Measurements from ENCODE around the gene ST8SIA1. TPM values are rescaled to one million over a fixed set of nuclear protein-coding genes. Genes with fewer than 3 reads are reported as not detected.

The ST8SIA1 gene
- total and polyA plus RNA-seq, 2 donors, result 1.6 to 2.3 TPM

GRCh38 chr12:22229652-22230279 is 104.7 kb downstream of the ST8SIA1 start:
- whole genome bisulfite sequencing, result 96% methylated on average over 2 of the region's 2 CpGs

DNA sequence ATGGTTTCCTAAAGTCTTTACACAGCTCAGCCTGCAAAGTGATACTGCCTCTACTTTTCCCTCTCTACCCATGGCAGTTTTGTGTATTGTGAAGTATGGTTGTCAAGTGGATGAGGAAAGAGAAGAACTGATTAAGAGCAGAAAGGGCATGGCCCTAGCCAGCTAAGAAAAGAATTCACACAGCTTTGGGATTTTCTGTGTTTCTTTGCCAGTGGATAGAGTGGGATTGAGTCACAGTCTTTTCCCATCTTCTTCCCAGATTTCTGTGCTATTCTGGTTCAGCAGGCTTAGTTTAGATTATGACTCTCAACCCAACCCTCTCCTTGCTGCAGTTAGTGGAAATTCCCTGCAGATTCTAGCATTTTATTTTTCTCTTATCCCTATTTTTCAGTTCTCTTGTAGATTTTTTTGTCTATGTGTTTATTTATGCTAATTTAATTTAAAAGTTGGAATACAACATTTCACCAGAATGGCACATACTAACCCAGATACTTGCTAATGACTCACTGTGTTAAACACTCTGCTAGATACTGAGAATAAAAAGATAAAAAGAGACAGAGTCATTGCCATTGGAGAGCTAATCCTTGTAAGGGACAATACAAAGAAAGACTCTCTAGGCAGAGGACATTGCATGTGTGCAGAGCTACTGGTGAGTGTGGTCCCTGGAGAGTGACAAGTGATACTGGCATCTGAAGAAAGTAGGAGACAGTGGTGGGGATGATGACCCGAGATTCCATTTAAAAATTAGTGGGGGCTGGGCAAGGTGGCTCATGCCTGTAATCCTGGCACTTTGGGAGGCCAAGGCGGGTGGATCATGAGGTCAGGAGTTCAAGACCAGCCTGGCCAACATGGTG is 106.3 kb downstream of the ST8SIA1 start:
- Histone ChIP-seq H3K27me3 (ENCODE audit: control insufficient read depth in 2 of 2, insufficient read depth in 1 of 2, low read length in 1 of 2) (no peaks in the 10 kb centered on the region), H3K9me3 (ENCODE audit: control insufficient read depth in 2 of 2, insufficient read depth in 1 of 2, low read length in 1 of 2) (no peaks in the 10 kb centered on the region), H3K27ac (ENCODE audit: low read depth in 1 of 2, low read length in 1 of 2) (no peak overlapping the region), H3K36me3 (ENCODE audit: control insufficient read depth in 2 of 2, insufficient read depth in 2 of 2, low read length in 1 of 2) (no peaks in the 10 kb centered on the region), H3K4me1 (ENCODE audit: control insufficient read depth in 2 of 2, insufficient read depth in 2 of 2, low read length in 2 of 2) (no peaks in the 10 kb centered on the region), H3K4me3 (ENCODE audit: low read length in 2 of 2) (no peak overlapping the region)
- DNase-seq (ENCODE audit: low read depth in 6 of 9, low spot score in 9 of 9), result no peak
- WGBS, result 83% methylated on average over 2 of the region's 2 CpGs

More at GRCh38 chr12:22229652-22230279, 104.7 kb downstream of the ST8SIA1 start:
- Histone ChIP-seq H3K4me3 (ENCODE audit: low read length in 2 of 2) (no peak overlapping the region), H3K9me3 (ENCODE audit: control insufficient read depth in 2 of 2, insufficient read depth in 1 of 2, low read length in 1 of 2) (no peaks in the 10 kb centered on the region), H3K4me1 (ENCODE audit: control insufficient read depth in 2 of 2, insufficient read depth in 2 of 2, low read length in 2 of 2) (no peaks in the 10 kb centered on the region), H3K36me3 (ENCODE audit: control insufficient read depth in 2 of 2, insufficient read depth in 2 of 2, low read length in 1 of 2) (no peaks in the 10 kb centered on the region), H3K27me3 (ENCODE audit: control insufficient read depth in 2 of 2, insufficient read depth in 1 of 2, low read length in 1 of 2) (no peaks in the 10 kb centered on the region), H3K27ac (ENCODE audit: low read depth in 1 of 2, low read length in 1 of 2) (no peak overlapping the region)
- DNase-seq (ENCODE audit: low read depth in 6 of 9, low spot score in 9 of 9), result no peak

- no peak for DNase-seq (ENCODE audit: low read depth in 6 of 9, low spot score in 9 of 9)
- 93% methylated on average over 4 of the region's 4 CpGs for WGBS
- Histone ChIP-seq H3K9me3 (ENCODE audit: control insufficient read depth in 2 of 2, insufficient read depth in 1 of 2, low read length in 1 of 2) (no peaks in the 10 kb centered on the region), H3K36me3 (ENCODE audit: control insufficient read depth in 2 of 2, insufficient read depth in 2 of 2, low read length in 1 of 2) (no peaks in the 10 kb centered on the region), H3K4me1 (ENCODE audit: control insufficient read depth in 2 of 2, insufficient read depth in 2 of 2, low read length in 2 of 2) (no peaks in the 10 kb centered on the region), H3K27me3 (ENCODE audit: control insufficient read depth in 2 of 2, insufficient read depth in 1 of 2, low read length in 1 of 2) (no peaks in the 10 kb centered on the region), H3K4me3 (ENCODE audit: low read length in 2 of 2) (no peak overlapping the region), H3K27ac (ENCODE audit: low read depth in 1 of 2, low read length in 1 of 2) (no peak overlapping the region)
Observed at GRCh38 chr12:22223356-22223755, 111.2 kb downstream of the ST8SIA1 start.

- no peaks in the 10 kb centered on the region for H3K36me3 ChIP-seq (ENCODE audit: control insufficient read depth in 2 of 2, insufficient read depth in 2 of 2, low read length in 1 of 2)
- no peaks in the 10 kb centered on the region for H3K27me3 ChIP-seq (ENCODE audit: control insufficient read depth in 2 of 2, insufficient read depth in 1 of 2, low read length in 1 of 2)
- no peak overlapping the region for H3K27ac ChIP-seq (ENCODE audit: low read depth in 1 of 2, low read length in 1 of 2)
- no peaks in the 10 kb centered on the region for H3K4me1 ChIP-seq (ENCODE audit: control insufficient read depth in 2 of 2, insufficient read depth in 2 of 2, low read length in 2 of 2)
- 100% methylated on average over 1 of the region's 1 CpG for WGBS
- no peak overlapping the region for H3K4me3 ChIP-seq (ENCODE audit: low read length in 2 of 2)
- no peaks in the 10 kb centered on the region for H3K9me3 ChIP-seq (ENCODE audit: control insufficient read depth in 2 of 2, insufficient read depth in 1 of 2, low read length in 1 of 2)
- no peak for DNase-seq (ENCODE audit: low read depth in 6 of 9, low spot score in 9 of 9)
Observed at GRCh38 chr12:22217556-22217955, 117.0 kb downstream of the ST8SIA1 start.

- H3K4me3 ChIP-seq (ENCODE audit: low read length in 2 of 2), result no peak overlapping the region
- no peaks in the 10 kb centered on the region for H3K9me3 ChIP-seq (ENCODE audit: control insufficient read depth in 2 of 2, insufficient read depth in 1 of 2, low read length in 1 of 2)
- no peak overlapping the region for H3K27ac ChIP-seq (ENCODE audit: low read depth in 1 of 2, low read length in 1 of 2)
- no peaks in the 10 kb centered on the region for H3K36me3 ChIP-seq (ENCODE audit: control insufficient read depth in 2 of 2, insufficient read depth in 2 of 2, low read length in 1 of 2)
- no peaks in the 10 kb centered on the region for H3K4me1 ChIP-seq (ENCODE audit: control insufficient read depth in 2 of 2, insufficient read depth in 2 of 2, low read length in 2 of 2)
- no peaks in the 10 kb centered on the region for H3K27me3 ChIP-seq (ENCODE audit: control insufficient read depth in 2 of 2, insufficient read depth in 1 of 2, low read length in 1 of 2)
- DNase-seq (ENCODE audit: low read depth in 6 of 9, low spot score in 9 of 9), result no peak
- 97% methylated on average over 4 of the region's 4 CpGs for WGBS
Observed at GRCh38 chr12:22215467-22216253, 118.8 kb downstream of the ST8SIA1 start.

DNA sequence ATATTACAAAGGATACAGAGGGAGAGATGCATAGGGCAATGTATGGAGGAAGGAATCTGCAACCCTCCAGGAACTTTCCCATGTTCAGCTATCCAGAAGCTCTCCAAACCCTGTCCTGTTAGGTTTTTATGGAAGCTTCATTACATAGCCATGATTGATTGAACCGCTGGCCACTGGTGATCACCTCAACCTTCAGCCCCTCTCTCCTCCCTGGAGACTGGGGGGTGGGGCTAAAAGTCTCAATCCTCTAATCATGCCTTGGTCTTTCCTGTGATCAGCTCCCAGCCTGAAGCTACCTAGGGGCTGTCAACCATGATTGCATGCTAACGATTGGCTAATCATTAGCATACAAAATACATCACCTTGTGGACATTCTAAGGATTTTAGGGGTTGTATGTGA is 123.4 kb downstream of the ST8SIA1 start:
- no peaks in the 10 kb centered on the region for H3K9me3 ChIP-seq (ENCODE audit: control insufficient read depth in 2 of 2, insufficient read depth in 1 of 2, low read length in 1 of 2)
- no peak overlapping the region for H3K4me3 ChIP-seq (ENCODE audit: low read length in 2 of 2)
- no peaks in the 10 kb centered on the region for H3K36me3 ChIP-seq (ENCODE audit: control insufficient read depth in 2 of 2, insufficient read depth in 2 of 2, low read length in 1 of 2)
- over 99% methylated on average over 2 of the region's 2 CpGs for WGBS
- DNase-seq (ENCODE audit: low read depth in 6 of 9, low spot score in 9 of 9), result no peak
- H3K4me1 ChIP-seq (ENCODE audit: control insufficient read depth in 2 of 2, insufficient read depth in 2 of 2, low read length in 2 of 2), result no peaks in the 10 kb centered on the region
- no peak overlapping the region for H3K27ac ChIP-seq (ENCODE audit: low read depth in 1 of 2, low read length in 1 of 2)
- no peaks in the 10 kb centered on the region for H3K27me3 ChIP-seq (ENCODE audit: control insufficient read depth in 2 of 2, insufficient read depth in 1 of 2, low read length in 1 of 2)

GRCh38 chr12:22209422-22209821 is 125.1 kb downstream of the ST8SIA1 start:
- Histone ChIP-seq H3K9me3 (ENCODE audit: control insufficient read depth in 2 of 2, insufficient read depth in 1 of 2, low read length in 1 of 2) (no peaks in the 10 kb centered on the region), H3K4me1 (ENCODE audit: control insufficient read depth in 2 of 2, insufficient read depth in 2 of 2, low read length in 2 of 2) (no peaks in the 10 kb centered on the region), H3K27ac (ENCODE audit: low read depth in 1 of 2, low read length in 1 of 2) (no peak overlapping the region), H3K36me3 (ENCODE audit: control insufficient read depth in 2 of 2, insufficient read depth in 2 of 2, low read length in 1 of 2) (no peaks in the 10 kb centered on the region), H3K27me3 (ENCODE audit: control insufficient read depth in 2 of 2, insufficient read depth in 1 of 2, low read length in 1 of 2) (no peaks in the 10 kb centered on the region), H3K4me3 (ENCODE audit: low read length in 2 of 2) (no peak overlapping the region)
- no peak for DNase-seq (ENCODE audit: low read depth in 6 of 9, low spot score in 9 of 9)

- H3K27me3 ChIP-seq (ENCODE audit: control insufficient read depth in 2 of 2, insufficient read depth in 1 of 2, low read length in 1 of 2), result no peaks in the 10 kb centered on the region
- WGBS, result 95% methylated on average over 6 of the region's 6 CpGs
Observed at GRCh38 chr12:22206111-22206728, 128.3 kb downstream of the ST8SIA1 start.

More at GRCh38 chr12:22206111-22206728, 128.3 kb downstream of the ST8SIA1 start:
- Histone ChIP-seq H3K9me3 (ENCODE audit: control insufficient read depth in 2 of 2, insufficient read depth in 1 of 2, low read length in 1 of 2) (no peaks in the 10 kb centered on the region), H3K4me1 (ENCODE audit: control insufficient read depth in 2 of 2, insufficient read depth in 2 of 2, low read length in 2 of 2) (no peaks in the 10 kb centered on the region), H3K4me3 (ENCODE audit: low read length in 2 of 2) (no peak overlapping the region), H3K27ac (ENCODE audit: low read depth in 1 of 2, low read length in 1 of 2) (no peak overlapping the region), H3K36me3 (ENCODE audit: control insufficient read depth in 2 of 2, insufficient read depth in 2 of 2, low read length in 1 of 2) (no peaks in the 10 kb centered on the region)
- no peak for DNase-seq (ENCODE audit: low read depth in 6 of 9, low spot score in 9 of 9)

Data from thymus (tissue), 11 donors.